ENCODE results near the gene TMEM263. TPM values are rescaled to one million over a fixed set of nuclear protein-coding genes. Genes with fewer than 3 reads are reported as not detected.

TMEM263 gene
- total and polyA plus RNA-seq, 2 experiments from 2014 or later = 7.1 to 10.4 TPM

DNA sequence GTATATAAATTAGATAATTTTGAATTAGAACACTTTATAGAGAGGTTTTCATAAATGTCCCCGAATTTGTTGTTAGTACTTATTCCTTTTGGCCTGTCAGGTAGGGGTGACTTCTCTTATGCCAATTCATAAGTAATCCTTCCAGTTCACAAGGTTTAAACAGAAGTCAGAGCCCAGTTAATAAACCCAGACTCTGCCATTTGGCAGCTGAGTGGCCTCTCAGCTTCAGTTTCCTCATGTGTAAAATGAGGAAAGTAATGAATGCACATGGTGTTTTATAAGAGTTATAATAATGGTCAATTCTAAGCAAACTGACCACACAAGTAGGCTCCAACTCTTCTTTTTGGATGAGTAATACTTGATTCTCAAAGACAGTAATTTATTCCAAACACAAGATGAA, 21.0 kb downstream of the TMEM263 start (continued):
- TF ChIP-seq ZNF331 (CRISPR knock-in tag; IDR thresholded peaks at IDR 0.05; ENCODE audit: low read depth) (no peak), POLR2AphosphoS5 (IDR thresholded peaks at IDR 0.05; ENCODE audit: low read depth) (no peak)

DNA sequence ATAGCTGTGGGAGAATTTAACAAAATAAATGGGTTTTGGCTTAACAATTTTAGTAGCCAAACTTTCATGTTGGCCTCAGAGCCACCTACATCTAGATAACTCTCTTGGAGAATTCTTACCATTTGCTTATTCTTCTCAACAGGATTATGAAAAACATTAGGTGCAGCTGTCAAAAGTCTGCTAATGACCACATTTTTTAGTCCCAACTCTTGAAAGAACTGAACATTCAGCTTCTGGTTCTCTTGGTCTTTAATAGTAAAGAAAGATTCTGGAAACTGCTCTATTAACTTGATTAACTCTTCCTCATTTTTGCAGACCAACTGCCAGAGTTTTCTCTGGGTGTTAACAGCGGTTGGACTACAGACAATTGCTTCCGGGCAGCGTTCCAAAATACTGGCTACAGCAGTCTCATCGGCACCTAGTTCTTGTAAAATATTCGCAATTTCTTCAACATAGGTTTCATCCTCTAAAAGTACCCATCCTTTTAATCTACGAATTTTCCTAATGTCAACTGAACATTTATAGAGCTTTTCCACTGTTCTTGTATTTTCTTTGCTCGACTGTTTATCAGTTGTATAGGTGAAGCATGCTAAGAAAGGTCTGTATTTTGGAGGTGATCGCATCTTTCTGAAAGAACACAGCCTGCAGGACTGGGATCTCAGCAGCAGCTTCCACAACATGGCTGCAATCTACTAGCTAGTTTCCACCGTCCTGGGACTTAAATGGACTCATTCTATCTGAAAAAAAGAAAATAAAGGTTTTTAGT, 22.5 kb downstream of the TMEM263 start:
- Histone ChIP-seq H3K4me1 (ENCODE audit: insufficient read depth) (no peaks in the 10 kb centered on the region), H3F3A (replicated peaks; ENCODE audit: low read depth) (no peaks in the 10 kb centered on the region), H2AFZ (no peak overlapping the region), H3K27me3 (ENCODE audit: insufficient read depth) (no peaks in the 10 kb centered on the region), H3K4me3 (no peak overlapping the region), H3K9me2 (ENCODE audit: insufficient read depth) (no peaks in the 10 kb centered on the region), H3K27ac (ENCODE audit: low read depth) (no peak overlapping the region), H3K36me3 (ENCODE audit: insufficient read depth) (no peaks in the 10 kb centered on the region), H3K4me2 (no peak overlapping the region), H3K79me2 (replicated peaks; ENCODE audit: insufficient read depth) (no peaks in the 10 kb centered on the region), H4K20me1 (replicated peaks; ENCODE audit: insufficient read depth) (no peaks in the 10 kb centered on the region; the same call in 1 of the 2 replicates)
- Mint-ChIP-seq H3K27me3 (ENCODE audit: insufficient read depth, low read depth, poor library complexity) (no peaks in the 10 kb centered on the region), H3K36me3 (ENCODE audit: low read depth) (no peaks in the 10 kb centered on the region), H3K4me3 (no peak overlapping the region), H3K4me1 (no peaks in the 10 kb centered on the region), H3K27ac (no peak overlapping the region), H3K9me3 (no peaks in the 10 kb centered on the region)
- ATAC-seq (no peak), DNase-seq (ENCODE audit: low spot score) (no peak)
- TF ChIP-seq EZH2 (IDR thresholded peaks at IDR 0.05; ENCODE audit: low read depth, unreplicated experiment) (no peak), STAT1 (IDR thresholded peaks at IDR 0.05; ENCODE audit: unreplicated experiment) (no peak), NANOG (IDR thresholded peaks at IDR 0.05; ENCODE audit: borderline replicate concordance) (no peak), ZNF114 (CRISPR knock-in tag; IDR thresholded peaks at IDR 0.05) (no peak), CREB1 (CRISPR knock-in tag; IDR thresholded peaks at IDR 0.05; ENCODE audit: low read depth) (no peak), JUNB (IDR thresholded peaks at IDR 0.05; ENCODE audit: unreplicated experiment) (no peak), ZNF331 (CRISPR knock-in tag; IDR thresholded peaks at IDR 0.05; ENCODE audit: low read depth) (no peak), POLR2AphosphoS5 (IDR thresholded peaks at IDR 0.05; ENCODE audit: low read depth) (no peak), EZH2phosphoT487 (IDR thresholded peaks at IDR 0.05; ENCODE audit: unreplicated experiment) (no peak)
- TF ChIP-seq, protein P1, sequence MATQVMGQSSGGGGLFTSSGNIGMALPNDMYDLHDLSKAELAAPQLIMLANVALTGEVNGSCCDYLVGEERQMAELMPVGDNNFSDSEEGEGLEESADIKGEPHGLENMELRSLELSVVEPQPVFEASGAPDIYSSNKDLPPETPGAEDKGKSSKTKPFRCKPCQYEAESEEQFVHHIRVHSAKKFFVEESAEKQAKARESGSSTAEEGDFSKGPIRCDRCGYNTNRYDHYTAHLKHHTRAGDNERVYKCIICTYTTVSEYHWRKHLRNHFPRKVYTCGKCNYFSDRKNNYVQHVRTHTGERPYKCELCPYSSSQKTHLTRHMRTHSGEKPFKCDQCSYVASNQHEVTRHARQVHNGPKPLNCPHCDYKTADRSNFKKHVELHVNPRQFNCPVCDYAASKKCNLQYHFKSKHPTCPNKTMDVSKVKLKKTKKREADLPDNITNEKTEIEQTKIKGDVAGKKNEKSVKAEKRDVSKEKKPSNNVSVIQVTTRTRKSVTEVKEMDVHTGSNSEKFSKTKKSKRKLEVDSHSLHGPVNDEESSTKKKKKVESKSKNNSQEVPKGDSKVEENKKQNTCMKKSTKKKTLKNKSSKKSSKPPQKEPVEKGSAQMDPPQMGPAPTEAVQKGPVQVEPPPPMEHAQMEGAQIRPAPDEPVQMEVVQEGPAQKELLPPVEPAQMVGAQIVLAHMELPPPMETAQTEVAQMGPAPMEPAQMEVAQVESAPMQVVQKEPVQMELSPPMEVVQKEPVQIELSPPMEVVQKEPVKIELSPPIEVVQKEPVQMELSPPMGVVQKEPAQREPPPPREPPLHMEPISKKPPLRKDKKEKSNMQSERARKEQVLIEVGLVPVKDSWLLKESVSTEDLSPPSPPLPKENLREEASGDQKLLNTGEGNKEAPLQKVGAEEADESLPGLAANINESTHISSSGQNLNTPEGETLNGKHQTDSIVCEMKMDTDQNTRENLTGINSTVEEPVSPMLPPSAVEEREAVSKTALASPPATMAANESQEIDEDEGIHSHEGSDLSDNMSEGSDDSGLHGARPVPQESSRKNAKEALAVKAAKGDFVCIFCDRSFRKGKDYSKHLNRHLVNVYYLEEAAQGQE (IDR thresholded peaks at IDR 0.05; ENCODE audit: unreplicated experiment) = no peak
- TF ChIP-seq, protein P2, sequence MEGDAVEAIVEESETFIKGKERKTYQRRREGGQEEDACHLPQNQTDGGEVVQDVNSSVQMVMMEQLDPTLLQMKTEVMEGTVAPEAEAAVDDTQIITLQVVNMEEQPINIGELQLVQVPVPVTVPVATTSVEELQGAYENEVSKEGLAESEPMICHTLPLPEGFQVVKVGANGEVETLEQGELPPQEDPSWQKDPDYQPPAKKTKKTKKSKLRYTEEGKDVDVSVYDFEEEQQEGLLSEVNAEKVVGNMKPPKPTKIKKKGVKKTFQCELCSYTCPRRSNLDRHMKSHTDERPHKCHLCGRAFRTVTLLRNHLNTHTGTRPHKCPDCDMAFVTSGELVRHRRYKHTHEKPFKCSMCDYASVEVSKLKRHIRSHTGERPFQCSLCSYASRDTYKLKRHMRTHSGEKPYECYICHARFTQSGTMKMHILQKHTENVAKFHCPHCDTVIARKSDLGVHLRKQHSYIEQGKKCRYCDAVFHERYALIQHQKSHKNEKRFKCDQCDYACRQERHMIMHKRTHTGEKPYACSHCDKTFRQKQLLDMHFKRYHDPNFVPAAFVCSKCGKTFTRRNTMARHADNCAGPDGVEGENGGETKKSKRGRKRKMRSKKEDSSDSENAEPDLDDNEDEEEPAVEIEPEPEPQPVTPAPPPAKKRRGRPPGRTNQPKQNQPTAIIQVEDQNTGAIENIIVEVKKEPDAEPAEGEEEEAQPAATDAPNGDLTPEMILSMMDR (conservative IDR thresholded peaks at IDR 0.05; ENCODE audit: low read depth in 2 of 2) = no peak
- TF ChIP-seq, protein P3, sequence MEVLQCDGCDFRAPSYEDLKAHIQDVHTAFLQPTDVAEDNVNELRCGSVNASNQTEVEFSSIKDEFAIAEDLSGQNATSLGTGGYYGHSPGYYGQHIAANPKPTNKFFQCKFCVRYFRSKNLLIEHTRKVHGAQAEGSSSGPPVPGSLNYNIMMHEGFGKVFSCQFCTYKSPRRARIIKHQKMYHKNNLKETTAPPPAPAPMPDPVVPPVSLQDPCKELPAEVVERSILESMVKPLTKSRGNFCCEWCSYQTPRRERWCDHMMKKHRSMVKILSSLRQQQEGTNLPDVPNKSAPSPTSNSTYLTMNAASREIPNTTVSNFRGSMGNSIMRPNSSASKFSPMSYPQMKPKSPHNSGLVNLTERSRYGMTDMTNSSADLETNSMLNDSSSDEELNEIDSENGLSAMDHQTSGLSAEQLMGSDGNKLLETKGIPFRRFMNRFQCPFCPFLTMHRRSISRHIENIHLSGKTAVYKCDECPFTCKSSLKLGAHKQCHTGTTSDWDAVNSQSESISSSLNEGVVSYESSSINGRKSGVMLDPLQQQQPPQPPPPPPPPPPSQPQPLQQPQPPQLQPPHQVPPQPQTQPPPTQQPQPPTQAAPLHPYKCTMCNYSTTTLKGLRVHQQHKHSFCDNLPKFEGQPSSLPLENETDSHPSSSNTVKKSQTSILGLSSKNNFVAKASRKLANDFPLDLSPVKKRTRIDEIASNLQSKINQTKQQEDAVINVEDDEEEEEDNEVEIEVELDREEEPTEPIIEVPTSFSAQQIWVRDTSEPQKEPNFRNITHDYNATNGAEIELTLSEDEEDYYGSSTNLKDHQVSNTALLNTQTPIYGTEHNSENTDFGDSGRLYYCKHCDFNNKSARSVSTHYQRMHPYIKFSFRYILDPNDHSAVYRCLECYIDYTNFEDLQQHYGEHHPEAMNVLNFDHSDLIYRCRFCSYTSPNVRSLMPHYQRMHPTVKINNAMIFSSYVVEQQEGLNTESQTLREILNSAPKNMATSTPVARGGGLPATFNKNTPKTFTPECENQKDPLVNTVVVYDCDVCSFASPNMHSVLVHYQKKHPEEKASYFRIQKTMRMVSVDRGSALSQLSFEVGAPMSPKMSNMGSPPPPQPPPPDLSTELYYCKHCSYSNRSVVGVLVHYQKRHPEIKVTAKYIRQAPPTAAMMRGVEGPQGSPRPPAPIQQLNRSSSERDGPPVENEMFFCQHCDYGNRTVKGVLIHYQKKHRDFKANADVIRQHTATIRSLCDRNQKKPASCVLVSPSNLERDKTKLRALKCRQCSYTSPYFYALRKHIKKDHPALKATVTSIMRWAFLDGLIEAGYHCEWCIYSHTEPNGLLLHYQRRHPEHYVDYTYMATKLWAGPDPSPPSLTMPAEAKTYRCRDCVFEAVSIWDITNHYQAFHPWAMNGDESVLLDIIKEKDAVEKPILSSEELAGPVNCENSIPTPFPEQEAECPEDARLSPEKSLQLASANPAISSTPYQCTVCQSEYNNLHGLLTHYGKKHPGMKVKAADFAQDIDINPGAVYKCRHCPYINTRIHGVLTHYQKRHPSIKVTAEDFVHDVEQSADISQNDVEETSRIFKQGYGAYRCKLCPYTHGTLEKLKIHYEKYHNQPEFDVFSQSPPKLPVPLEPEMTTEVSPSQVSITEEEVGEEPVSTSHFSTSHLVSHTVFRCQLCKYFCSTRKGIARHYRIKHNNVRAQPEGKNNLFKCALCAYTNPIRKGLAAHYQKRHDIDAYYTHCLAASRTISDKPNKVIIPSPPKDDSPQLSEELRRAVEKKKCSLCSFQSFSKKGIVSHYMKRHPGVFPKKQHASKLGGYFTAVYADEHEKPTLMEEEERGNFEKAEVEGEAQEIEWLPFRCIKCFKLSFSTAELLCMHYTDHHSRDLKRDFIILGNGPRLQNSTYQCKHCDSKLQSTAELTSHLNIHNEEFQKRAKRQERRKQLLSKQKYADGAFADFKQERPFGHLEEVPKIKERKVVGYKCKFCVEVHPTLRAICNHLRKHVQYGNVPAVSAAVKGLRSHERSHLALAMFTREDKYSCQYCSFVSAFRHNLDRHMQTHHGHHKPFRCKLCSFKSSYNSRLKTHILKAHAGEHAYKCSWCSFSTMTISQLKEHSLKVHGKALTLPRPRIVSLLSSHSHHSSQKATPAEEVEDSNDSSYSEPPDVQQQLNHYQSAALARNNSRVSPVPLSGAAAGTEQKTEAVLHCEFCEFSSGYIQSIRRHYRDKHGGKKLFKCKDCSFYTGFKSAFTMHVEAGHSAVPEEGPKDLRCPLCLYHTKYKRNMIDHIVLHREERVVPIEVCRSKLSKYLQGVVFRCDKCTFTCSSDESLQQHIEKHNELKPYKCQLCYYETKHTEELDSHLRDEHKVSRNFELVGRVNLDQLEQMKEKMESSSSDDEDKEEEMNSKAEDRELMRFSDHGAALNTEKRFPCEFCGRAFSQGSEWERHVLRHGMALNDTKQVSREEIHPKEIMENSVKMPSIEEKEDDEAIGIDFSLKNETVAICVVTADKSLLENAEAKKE (CRISPR knock-in tag; IDR thresholded peaks at IDR 0.05) = no peak

Data from GM23338 (cell line).